Measurements from ENCODE around the gene MKX.

Gene MKX

DNA sequence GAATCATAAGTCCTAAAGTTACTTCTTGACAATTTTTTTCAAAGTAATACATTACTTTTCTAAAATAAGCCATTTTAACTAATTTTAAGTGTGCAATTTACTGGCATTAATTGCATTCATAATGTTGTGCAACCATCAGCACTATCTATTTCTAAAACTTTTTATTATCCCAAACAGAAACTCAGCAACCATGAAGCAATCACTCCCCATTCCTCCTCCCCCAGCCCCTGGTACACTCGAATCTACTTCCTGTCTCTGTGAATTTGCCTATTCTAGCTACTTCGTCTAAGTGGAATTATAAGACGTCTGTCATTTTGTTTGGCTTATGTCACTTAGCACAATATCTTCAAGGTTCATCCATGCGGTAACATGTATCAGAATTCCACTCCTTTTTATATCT, 84.9 kb downstream of the MKX start:
- TF ChIP-seq, protein P1, sequence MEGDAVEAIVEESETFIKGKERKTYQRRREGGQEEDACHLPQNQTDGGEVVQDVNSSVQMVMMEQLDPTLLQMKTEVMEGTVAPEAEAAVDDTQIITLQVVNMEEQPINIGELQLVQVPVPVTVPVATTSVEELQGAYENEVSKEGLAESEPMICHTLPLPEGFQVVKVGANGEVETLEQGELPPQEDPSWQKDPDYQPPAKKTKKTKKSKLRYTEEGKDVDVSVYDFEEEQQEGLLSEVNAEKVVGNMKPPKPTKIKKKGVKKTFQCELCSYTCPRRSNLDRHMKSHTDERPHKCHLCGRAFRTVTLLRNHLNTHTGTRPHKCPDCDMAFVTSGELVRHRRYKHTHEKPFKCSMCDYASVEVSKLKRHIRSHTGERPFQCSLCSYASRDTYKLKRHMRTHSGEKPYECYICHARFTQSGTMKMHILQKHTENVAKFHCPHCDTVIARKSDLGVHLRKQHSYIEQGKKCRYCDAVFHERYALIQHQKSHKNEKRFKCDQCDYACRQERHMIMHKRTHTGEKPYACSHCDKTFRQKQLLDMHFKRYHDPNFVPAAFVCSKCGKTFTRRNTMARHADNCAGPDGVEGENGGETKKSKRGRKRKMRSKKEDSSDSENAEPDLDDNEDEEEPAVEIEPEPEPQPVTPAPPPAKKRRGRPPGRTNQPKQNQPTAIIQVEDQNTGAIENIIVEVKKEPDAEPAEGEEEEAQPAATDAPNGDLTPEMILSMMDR (IDR thresholded peaks at IDR 0.05; ENCODE audit: low read depth, low read length): no peak
- peaks cover 30% of the 10 kb centered on the region for H3K27me3 ChIP-seq
- no peak for DNase-seq
- H3K36me3 ChIP-seq: no peaks in the 10 kb centered on the region
- H3K4me1 ChIP-seq: no peaks in the 10 kb centered on the region
- H3K4me3 ChIP-seq (ENCODE audit: low read depth, low read length): no peak overlapping the region
- no peaks in the 10 kb centered on the region for H3K9me3 ChIP-seq

DNA sequence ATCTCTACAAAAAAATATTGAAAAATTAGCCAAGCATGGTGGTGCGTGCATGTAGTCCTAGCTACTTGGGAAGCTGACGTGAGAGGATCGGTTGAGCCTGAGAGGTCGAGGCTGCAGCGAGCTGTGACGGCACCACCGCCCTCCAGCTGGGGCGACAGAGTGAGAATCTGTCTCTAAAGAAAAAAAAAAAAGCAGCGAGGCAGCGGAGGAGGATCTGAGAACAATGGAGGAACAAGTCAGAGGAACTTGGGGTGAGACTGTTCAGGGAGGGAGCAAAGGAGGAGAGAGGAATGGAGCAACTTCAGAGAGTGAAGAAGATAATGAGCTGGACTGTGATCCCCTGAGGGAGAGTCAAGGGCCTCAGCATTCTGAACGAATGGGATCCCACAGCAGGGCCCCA, 85.4 kb downstream of the MKX start:
- H3K4me1 ChIP-seq: no peaks in the 10 kb centered on the region
- H3K9me3 ChIP-seq: no peaks in the 10 kb centered on the region
- H3K4me3 ChIP-seq (ENCODE audit: low read depth, low read length): no peak overlapping the region
- peaks cover 30% of the 10 kb centered on the region for H3K27me3 ChIP-seq
- DNase-seq: no peak
- H3K36me3 ChIP-seq: no peaks in the 10 kb centered on the region
- TF ChIP-seq, protein P1 (IDR thresholded peaks at IDR 0.05; ENCODE audit: low read depth, low read length): no peak

DNA sequence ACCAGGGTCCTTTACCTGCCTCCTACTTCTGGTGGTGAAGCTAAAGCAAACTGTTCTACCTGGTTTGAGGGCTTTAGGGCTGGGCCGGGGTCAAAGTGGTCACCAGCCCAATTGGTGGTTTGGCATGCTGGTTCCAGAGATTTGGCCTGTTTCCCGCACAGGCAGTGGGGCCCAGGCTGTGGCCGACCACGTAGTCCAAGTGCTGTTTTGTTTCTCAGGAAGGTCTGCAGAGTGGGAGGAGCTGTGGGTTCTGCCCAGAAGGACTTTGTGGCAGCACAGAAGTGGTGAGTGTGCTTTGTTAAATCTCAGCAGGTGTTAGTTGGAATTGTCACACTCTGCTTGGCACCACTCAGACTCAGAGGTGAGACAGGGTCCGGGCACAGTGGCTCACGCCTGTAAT, 85.8 kb downstream of the MKX start:
- H3K9me3 ChIP-seq: no peaks in the 10 kb centered on the region
- no peaks in the 10 kb centered on the region for H3K36me3 ChIP-seq
- TF ChIP-seq, protein P1 (IDR thresholded peaks at IDR 0.05; ENCODE audit: low read depth, low read length): no peak
- DNase-seq: no peak
- H3K4me3 ChIP-seq (ENCODE audit: low read depth, low read length): no peak overlapping the region
- H3K27me3 ChIP-seq: peaks cover 30% of the 10 kb centered on the region
- no peaks in the 10 kb centered on the region for H3K4me1 ChIP-seq

DNA sequence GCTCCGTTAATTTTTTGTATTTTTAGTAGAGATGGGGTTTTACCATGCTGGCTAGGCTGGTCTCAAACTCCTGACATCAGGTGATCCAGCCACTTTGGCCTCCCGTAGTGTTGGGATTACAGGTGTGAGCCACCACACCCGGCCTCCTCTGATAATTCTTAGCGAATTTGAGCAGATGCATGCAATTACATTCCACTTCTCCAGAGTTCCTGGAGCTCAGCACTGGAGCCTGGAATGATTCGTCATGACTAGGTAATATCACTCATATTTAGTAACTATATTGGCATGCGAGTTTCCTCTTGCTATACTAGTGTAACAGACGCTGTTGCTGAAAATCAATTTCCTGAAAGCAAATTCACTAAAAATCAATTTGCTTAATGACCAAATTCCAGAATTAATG, 86.8 kb downstream of the MKX start:
- TF ChIP-seq, protein P1 (IDR thresholded peaks at IDR 0.05; ENCODE audit: low read depth, low read length): no peak
- Histone ChIP-seq H3K4me3 (ENCODE audit: low read depth, low read length) (no peak overlapping the region), H3K4me1 (no peaks in the 10 kb centered on the region), H3K9me3 (no peaks in the 10 kb centered on the region), H3K27me3 (peaks cover 23% of the 10 kb centered on the region), H3K36me3 (no peaks in the 10 kb centered on the region)
- DNase-seq: no peak

DNA sequence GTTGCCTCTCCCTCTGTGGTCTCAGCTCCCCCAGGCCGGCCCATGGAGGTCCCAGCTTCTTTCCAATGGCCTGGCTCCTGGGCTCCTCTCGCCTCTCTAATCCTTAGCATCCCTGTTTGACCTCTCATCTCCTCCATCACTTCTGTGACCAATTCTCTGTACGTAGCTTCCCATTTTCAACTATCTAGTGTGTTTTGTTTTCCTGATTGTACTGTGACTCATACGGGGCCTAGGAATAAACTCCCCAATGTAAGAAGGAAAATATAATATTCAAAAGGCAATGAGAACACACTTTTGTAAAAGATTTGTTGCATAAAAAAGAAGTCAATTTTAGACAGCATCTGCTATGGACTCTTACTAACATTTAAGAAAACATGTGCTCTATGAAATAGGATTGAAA, 90.3 kb downstream of the MKX start:
- no peaks in the 10 kb centered on the region for H3K4me1 ChIP-seq
- TF ChIP-seq, protein P1 (IDR thresholded peaks at IDR 0.05; ENCODE audit: low read depth, low read length): no peak
- H3K4me3 ChIP-seq (ENCODE audit: low read depth, low read length): no peak overlapping the region
- H3K27me3 ChIP-seq: peaks cover 14% of the 10 kb centered on the region
- no peaks in the 10 kb centered on the region for H3K9me3 ChIP-seq
- H3K36me3 ChIP-seq: no peaks in the 10 kb centered on the region
- no peak for DNase-seq

DNA sequence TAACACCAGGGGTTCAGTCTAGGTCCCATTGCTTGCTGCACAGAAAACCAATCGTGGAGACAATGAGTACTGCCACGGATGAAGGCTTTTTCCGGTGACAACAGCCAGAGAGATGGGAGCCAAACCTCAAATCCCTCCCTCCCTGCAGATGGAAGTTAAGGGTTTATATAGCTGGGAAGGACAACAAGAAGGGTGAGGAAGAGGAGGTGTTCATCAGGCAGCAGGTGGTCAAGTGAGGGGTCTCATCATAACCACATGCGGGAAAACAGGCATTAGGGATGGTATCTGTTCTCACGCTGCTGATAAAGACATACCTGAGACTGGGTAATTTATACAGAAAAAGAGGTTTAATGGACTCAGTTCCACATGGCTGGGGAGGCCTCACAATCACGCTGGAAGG, 91.3 kb downstream of the MKX start:
- DNase-seq: no peak
- Histone ChIP-seq H3K36me3 (no peaks in the 10 kb centered on the region), H3K4me3 (ENCODE audit: low read depth, low read length) (no peak overlapping the region), H3K9me3 (no peaks in the 10 kb centered on the region), H3K27me3 (peaks cover 6% of the 10 kb centered on the region), H3K4me1 (no peaks in the 10 kb centered on the region)
- TF ChIP-seq, protein P1 (IDR thresholded peaks at IDR 0.05; ENCODE audit: low read depth, low read length): no peak
